ENCODE data around the gene CDH4. TPM values are rescaled to one million over a fixed set of nuclear protein-coding genes. Genes with fewer than 3 reads are reported as not detected.

Gene CDH4
- total RNA-seq, 3 donors from 2014 or later (not counting 1 experiment from before 2014, with no cell fraction given), result 0.18 TPM; not detected in 2

DNA sequence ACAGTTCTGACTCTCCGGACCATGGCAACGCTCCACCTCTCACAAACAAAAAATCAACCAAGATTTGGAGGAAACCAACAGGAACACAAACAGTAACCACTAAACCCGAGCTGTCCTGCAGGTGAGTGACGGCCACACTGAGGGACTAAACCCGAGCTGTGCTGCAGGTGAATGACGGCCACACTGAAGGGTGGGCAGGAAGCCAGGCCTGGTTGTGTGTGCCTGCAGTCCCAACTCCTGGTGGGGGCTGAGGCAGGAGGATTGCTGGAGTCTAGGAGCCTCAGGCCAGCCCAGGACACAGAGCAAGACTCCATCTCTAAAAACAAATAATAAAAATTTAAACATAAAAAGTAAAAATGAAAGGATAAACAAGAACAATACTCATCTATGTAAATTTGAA is 733.0 kb downstream of the CDH4 start:
- Mint-ChIP-seq H3K9me3 (peaks cover 7 to 10% of the 10 kb centered on the region in 2 donors), H3K27me3 (ENCODE audit: low read depth in 2 of 2) (no peaks in the 10 kb centered on the region), H3K36me3 (peaks cover 18% of the 10 kb centered on the region), H3K27ac (no peak overlapping the region), H3K4me1 (peaks cover 57 to 73% of the 10 kb centered on the region in 2 donors), H3K4me3 (no peak overlapping the region)
- ATAC-seq (no peak), DNase-seq (no peak)
- peaks cover 54% of the 10 kb centered on the region for H3K4me1 ChIP-seq (ENCODE audit: control insufficient read depth, insufficient read depth, low read length)
- H3K27me3 ChIP-seq (ENCODE audit: control insufficient read depth, insufficient read depth, low read length), result no peaks in the 10 kb centered on the region
- H3K4me3 ChIP-seq (ENCODE audit: low read length), result no peak overlapping the region
- no peak overlapping the region for H3K27ac ChIP-seq (ENCODE audit: low read length)
- H3K9me3 ChIP-seq (ENCODE audit: control insufficient read depth, insufficient read depth, low read length), result peaks cover 30% of the 10 kb centered on the region
- 95% methylated on average over 6 of the region's 6 CpGs for WGBS (ENCODE audit: insufficient coverage)
- H3K36me3 ChIP-seq (ENCODE audit: control insufficient read depth, insufficient read depth, low read length), result peaks cover 7% of the 10 kb centered on the region
- TF ChIP-seq, protein P1, sequence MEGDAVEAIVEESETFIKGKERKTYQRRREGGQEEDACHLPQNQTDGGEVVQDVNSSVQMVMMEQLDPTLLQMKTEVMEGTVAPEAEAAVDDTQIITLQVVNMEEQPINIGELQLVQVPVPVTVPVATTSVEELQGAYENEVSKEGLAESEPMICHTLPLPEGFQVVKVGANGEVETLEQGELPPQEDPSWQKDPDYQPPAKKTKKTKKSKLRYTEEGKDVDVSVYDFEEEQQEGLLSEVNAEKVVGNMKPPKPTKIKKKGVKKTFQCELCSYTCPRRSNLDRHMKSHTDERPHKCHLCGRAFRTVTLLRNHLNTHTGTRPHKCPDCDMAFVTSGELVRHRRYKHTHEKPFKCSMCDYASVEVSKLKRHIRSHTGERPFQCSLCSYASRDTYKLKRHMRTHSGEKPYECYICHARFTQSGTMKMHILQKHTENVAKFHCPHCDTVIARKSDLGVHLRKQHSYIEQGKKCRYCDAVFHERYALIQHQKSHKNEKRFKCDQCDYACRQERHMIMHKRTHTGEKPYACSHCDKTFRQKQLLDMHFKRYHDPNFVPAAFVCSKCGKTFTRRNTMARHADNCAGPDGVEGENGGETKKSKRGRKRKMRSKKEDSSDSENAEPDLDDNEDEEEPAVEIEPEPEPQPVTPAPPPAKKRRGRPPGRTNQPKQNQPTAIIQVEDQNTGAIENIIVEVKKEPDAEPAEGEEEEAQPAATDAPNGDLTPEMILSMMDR (IDR thresholded peaks at IDR 0.05), result no peak
- intact Hi-C loops (cut with micrococcal nuclease), result no loop called here

DNA sequence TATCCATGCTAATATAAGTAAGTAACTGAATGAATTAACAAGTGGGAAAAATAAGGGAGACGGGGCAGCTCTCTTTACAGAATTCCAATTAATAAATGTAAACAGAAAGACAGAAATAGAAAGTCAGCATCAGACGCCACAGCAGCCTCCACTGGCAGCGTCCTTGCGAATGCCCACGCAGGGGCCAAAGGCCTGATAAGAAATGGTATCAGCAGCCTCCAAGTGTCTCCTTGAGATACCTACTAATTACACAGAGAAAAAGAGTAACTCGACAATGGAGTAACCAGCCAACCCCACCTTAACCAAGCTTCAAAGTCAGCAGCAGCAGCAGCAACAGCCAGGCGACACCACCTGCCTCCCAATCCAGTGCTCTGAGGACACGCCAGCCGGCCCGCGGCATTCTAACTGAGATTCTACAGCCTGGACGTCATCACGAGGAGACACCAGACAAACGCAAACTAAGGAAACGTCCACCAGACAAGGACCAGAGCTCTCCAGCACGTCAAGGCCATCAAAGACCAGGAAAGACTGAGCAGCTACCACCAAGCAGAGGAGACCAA is 734.8 kb downstream of the CDH4 start:
- H3K9me3 ChIP-seq (ENCODE audit: control insufficient read depth, insufficient read depth, low read length), result peaks cover 31% of the 10 kb centered on the region
- TF ChIP-seq, protein P1 (IDR thresholded peaks at IDR 0.05), result no peak
- 98% methylated on average over 15 of the region's 16 CpGs for WGBS (ENCODE audit: insufficient coverage)
- H3K4me1 ChIP-seq (ENCODE audit: control insufficient read depth, insufficient read depth, low read length), result peaks cover 49% of the 10 kb centered on the region
- H3K27me3 Mint-ChIP-seq (ENCODE audit: low read depth in 2 of 2), result no peaks in the 10 kb centered on the region
- DNase-seq (no peak), ATAC-seq (no peak)
- H3K4me1 Mint-ChIP-seq, result peaks cover 59 to 73% of the 10 kb centered on the region in 2 donors
- intact Hi-C loops (cut with micrococcal nuclease), result no loop called here
- H3K27me3 ChIP-seq (ENCODE audit: control insufficient read depth, insufficient read depth, low read length), result no peaks in the 10 kb centered on the region
- H3K27ac Mint-ChIP-seq, result no peak overlapping the region
- H3K36me3 ChIP-seq (ENCODE audit: control insufficient read depth, insufficient read depth, low read length), result peaks cover 13% of the 10 kb centered on the region
- no peak overlapping the region for H3K27ac ChIP-seq (ENCODE audit: low read length)
- H3K4me3 Mint-ChIP-seq, result no peak overlapping the region
- peaks cover 28% of the 10 kb centered on the region for H3K36me3 Mint-ChIP-seq
- H3K9me3 Mint-ChIP-seq, result peaks cover 10 to 15% of the 10 kb centered on the region in 2 donors
- no peak overlapping the region for H3K4me3 ChIP-seq (ENCODE audit: low read length)

DNA sequence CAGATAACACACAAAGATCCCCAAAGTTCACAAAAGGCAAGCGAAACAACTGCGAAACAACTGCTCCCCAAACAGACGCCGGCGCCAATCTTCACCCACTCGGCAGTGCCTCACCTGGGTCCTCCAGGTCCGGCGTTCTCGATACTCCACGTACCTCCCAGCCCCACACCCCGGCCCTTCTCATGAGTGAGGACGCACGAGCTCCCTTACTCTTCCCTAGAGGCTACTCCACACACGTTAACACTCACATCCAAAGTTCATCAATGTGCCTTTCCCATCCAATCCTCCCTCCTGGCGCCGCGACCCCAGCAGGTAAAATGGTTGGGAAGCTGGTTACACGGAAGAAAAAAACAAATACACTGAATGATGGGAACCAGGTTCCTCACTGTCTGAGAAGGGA is 736.6 kb downstream of the CDH4 start:
- TF ChIP-seq, protein P1 (IDR thresholded peaks at IDR 0.05), result no peak
- H3K9me3 Mint-ChIP-seq, result peaks cover 6 to 12% of the 10 kb centered on the region in 2 donors
- H3K27me3 Mint-ChIP-seq (ENCODE audit: low read depth in 2 of 2), result no peaks in the 10 kb centered on the region
- Histone ChIP-seq H3K27ac (ENCODE audit: low read length) (no peak overlapping the region), H3K27me3 (ENCODE audit: control insufficient read depth, insufficient read depth, low read length) (no peaks in the 10 kb centered on the region), H3K4me3 (ENCODE audit: low read length) (no peak overlapping the region), H3K4me1 (ENCODE audit: control insufficient read depth, insufficient read depth, low read length) (peaks cover 36% of the 10 kb centered on the region), H3K36me3 (ENCODE audit: control insufficient read depth, insufficient read depth, low read length) (peaks cover 27% of the 10 kb centered on the region), H3K9me3 (ENCODE audit: control insufficient read depth, insufficient read depth, low read length) (peaks cover 22% of the 10 kb centered on the region)
- intact Hi-C loops (cut with micrococcal nuclease), result no loop called here
- no peak for ATAC-seq
- H3K4me1 Mint-ChIP-seq, result peaks cover 56 to 63% of the 10 kb centered on the region in 2 donors
- peak overlapping the region in 1 of 2 donors; percentile 45 for H3K27ac Mint-ChIP-seq
- peak overlapping the region; percentile 45 for H3K4me3 Mint-ChIP-seq
- WGBS (ENCODE audit: insufficient coverage), result 98% methylated on average over 18 of the region's 18 CpGs
- no peak for DNase-seq
- peaks cover 40% of the 10 kb centered on the region for H3K36me3 Mint-ChIP-seq

DNA sequence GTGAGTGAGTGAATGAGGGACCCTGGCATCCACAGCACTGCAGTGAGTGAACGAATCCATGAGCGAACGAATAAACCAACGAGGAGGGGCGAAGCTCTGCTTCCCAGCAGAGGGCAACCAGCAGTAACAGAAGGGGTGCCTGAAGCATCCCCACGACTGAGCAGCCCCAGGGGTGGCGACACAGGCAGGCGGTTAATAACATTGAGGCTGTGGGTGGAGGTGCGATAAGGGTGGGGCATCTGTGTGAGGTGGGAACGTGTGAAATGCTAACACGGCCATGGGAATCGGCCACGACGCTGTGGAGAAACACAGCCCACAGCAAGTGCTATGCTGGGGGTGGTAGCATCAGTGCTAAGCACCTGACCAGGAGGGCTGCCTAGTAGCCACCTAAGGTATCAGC is 737.7 kb downstream of the CDH4 start:
- ATAC-seq (peak; percentile 90 to 98 (median 96)), DNase-seq (peak; percentile 54 to 62)
- H3K9me3 Mint-ChIP-seq, result peaks cover 6 to 12% of the 10 kb centered on the region in 2 donors
- no peaks in the 10 kb centered on the region for H3K27me3 Mint-ChIP-seq (ENCODE audit: low read depth in 2 of 2)
- TF ChIP-seq, protein P1 (IDR thresholded peaks at IDR 0.05), result no peak
- H3K36me3 ChIP-seq (ENCODE audit: control insufficient read depth, insufficient read depth, low read length), result peaks cover 33% of the 10 kb centered on the region
- intact Hi-C loops (cut with micrococcal nuclease), result no loop called here
- H3K4me3 ChIP-seq (ENCODE audit: low read length), result no peak overlapping the region
- H3K27ac Mint-ChIP-seq, result peak overlapping the region; percentile 72 to 80
- H3K27ac ChIP-seq (ENCODE audit: low read length), result no peak overlapping the region
- H3K9me3 ChIP-seq (ENCODE audit: control insufficient read depth, insufficient read depth, low read length), result peaks cover 22% of the 10 kb centered on the region
- H3K36me3 Mint-ChIP-seq, result peaks cover 43% of the 10 kb centered on the region
- H3K4me1 Mint-ChIP-seq, result peaks cover 52 to 56% of the 10 kb centered on the region in 2 donors
- WGBS (ENCODE audit: insufficient coverage), result 53% methylated on average over 14 of the region's 14 CpGs
- peaks cover 36% of the 10 kb centered on the region for H3K4me1 ChIP-seq (ENCODE audit: control insufficient read depth, insufficient read depth, low read length)
- peak overlapping the region; percentile 80 for H3K4me3 Mint-ChIP-seq
- H3K27me3 ChIP-seq (ENCODE audit: control insufficient read depth, insufficient read depth, low read length), result no peaks in the 10 kb centered on the region
